Testis (tissue), 2 donors: ENCODE results near the gene ALDOB.

ENCODE experiments used
- CTCF ChIP-seq, 3 experiments: fragments of 450-650 bp in 2 of 3; fragments of 200-600 bp in 1 of 3; sonication (generic) in 1 of 3; IDR thresholded peaks; one replicate each; pipeline ENCODE4 v1.5.1; 2016 to 2019; ENCODE audit warnings: antibody characterized with exemption in 3 of 3, mild to moderate bottlenecking in 2 of 3, moderate library complexity in 1 of 3
- POLR2A ChIP-seq: fragments of 450-650 bp; IDR thresholded peaks from one replicate; pipeline ENCODE4 v1.6.1; 2017; ENCODE audit warnings: antibody characterized with exemption, mild to moderate bottlenecking, moderate library complexity

GRCh38 chr9:101481261-101481660 lies 45.7 kb upstream of the ALDOB start:
- no peak for TF ChIP-seq CTCF (IDR thresholded peaks at IDR 0.05)
- TF ChIP-seq POLR2A = no peak
